ENCODE results near the gene MTMR4.

DNA sequence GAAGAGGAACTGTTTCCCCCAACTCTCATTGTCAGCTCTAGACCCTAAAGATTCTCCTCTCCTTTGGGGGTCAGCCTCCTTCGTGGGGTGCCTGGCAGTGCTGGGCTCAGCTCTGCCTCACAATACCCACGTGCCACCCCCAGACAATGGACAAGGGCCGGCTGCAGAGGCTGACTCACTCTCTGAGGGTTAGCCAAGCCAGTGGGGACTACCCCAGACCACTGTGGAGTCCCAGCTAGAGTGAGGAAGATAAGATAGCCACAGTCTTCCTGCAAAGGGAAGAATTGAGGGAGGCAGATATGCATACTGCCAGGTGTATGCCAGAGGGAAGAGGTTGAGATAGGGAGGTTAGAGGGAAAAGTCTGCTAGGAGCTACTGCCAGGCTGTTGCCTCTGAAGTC, 13.5 kb upstream of the MTMR4 start:
- TF ChIP-seq EP300 (IDR thresholded peaks at IDR 0.05; ENCODE audit: borderline replicate concordance in 1 of 2, low read depth in 1 of 2, low read length in 1 of 2) (no peak), YY1 (IDR thresholded peaks at IDR 0.05; ENCODE audit: low read depth) (no peak), JUND (IDR thresholded peaks at IDR 0.05) (no peak), POLR2AphosphoS5 (IDR thresholded peaks at IDR 0.05; ENCODE audit: low read depth, low read length) (no peak), MXI1 (IDR thresholded peaks at IDR 0.05; ENCODE audit: low read depth, low read length) (no peak), CHD2 (IDR thresholded peaks at IDR 0.05; ENCODE audit: low read length, partially characterized antibody) (no peak), NFIC (IDR thresholded peaks at IDR 0.05; ENCODE audit: borderline replicate concordance) (no peak), RCOR1 (IDR thresholded peaks at IDR 0.05; ENCODE audit: low read length) (no peak), FOSL2 (IDR thresholded peaks at IDR 0.05; ENCODE audit: borderline replicate concordance, low read depth) (no peak; the same call in 1 of the 2 replicates), RFX5 (IDR thresholded peaks at IDR 0.05; ENCODE audit: low read length) (no peak)
- TF ChIP-seq, protein P1, sequence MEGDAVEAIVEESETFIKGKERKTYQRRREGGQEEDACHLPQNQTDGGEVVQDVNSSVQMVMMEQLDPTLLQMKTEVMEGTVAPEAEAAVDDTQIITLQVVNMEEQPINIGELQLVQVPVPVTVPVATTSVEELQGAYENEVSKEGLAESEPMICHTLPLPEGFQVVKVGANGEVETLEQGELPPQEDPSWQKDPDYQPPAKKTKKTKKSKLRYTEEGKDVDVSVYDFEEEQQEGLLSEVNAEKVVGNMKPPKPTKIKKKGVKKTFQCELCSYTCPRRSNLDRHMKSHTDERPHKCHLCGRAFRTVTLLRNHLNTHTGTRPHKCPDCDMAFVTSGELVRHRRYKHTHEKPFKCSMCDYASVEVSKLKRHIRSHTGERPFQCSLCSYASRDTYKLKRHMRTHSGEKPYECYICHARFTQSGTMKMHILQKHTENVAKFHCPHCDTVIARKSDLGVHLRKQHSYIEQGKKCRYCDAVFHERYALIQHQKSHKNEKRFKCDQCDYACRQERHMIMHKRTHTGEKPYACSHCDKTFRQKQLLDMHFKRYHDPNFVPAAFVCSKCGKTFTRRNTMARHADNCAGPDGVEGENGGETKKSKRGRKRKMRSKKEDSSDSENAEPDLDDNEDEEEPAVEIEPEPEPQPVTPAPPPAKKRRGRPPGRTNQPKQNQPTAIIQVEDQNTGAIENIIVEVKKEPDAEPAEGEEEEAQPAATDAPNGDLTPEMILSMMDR (IDR thresholded peaks at IDR 0.05): no peak
- TF ChIP-seq, protein P2, sequence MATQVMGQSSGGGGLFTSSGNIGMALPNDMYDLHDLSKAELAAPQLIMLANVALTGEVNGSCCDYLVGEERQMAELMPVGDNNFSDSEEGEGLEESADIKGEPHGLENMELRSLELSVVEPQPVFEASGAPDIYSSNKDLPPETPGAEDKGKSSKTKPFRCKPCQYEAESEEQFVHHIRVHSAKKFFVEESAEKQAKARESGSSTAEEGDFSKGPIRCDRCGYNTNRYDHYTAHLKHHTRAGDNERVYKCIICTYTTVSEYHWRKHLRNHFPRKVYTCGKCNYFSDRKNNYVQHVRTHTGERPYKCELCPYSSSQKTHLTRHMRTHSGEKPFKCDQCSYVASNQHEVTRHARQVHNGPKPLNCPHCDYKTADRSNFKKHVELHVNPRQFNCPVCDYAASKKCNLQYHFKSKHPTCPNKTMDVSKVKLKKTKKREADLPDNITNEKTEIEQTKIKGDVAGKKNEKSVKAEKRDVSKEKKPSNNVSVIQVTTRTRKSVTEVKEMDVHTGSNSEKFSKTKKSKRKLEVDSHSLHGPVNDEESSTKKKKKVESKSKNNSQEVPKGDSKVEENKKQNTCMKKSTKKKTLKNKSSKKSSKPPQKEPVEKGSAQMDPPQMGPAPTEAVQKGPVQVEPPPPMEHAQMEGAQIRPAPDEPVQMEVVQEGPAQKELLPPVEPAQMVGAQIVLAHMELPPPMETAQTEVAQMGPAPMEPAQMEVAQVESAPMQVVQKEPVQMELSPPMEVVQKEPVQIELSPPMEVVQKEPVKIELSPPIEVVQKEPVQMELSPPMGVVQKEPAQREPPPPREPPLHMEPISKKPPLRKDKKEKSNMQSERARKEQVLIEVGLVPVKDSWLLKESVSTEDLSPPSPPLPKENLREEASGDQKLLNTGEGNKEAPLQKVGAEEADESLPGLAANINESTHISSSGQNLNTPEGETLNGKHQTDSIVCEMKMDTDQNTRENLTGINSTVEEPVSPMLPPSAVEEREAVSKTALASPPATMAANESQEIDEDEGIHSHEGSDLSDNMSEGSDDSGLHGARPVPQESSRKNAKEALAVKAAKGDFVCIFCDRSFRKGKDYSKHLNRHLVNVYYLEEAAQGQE (IDR thresholded peaks at IDR 0.05; ENCODE audit: low read depth, low read length): no peak
- TF ChIP-seq, protein P3, sequence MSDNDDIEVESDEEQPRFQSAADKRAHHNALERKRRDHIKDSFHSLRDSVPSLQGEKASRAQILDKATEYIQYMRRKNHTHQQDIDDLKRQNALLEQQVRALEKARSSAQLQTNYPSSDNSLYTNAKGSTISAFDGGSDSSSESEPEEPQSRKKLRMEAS (IDR thresholded peaks at IDR 0.05; ENCODE audit: low read depth): no peak
